Astrocyte of the cerebellum (primary cell): ENCODE measurements around the gene RFX4.

Experiments used
- DNase-seq: peaks from one replicate; pipeline ENCODE4 v3.0.0-alpha.2; 2011; ENCODE audit warnings: low read depth
- H3K4me3 ChIP-seq: 2 replicates; pipeline ENCODE4 v1.5.1; 2011; ENCODE audit warnings: mild to moderate bottlenecking, low read depth, low read length, moderate library complexity
- in situ Hi-C: cut with HindIII; loops from 2 replicates; pipeline ENCODE4 v1.10.0; 2017; ENCODE audit warnings: low sequenced_read_pairs
- TF ChIP-seq, protein P1 (sequence below): IDR thresholded peaks from 2 replicates; pipeline ENCODE4 v1.5.1; 2012; ENCODE audit warnings: low read length, low read depth, moderate library complexity, mild to moderate bottlenecking; ENCODE audit errors: missing control alignments

RFX4 gene

DNA sequence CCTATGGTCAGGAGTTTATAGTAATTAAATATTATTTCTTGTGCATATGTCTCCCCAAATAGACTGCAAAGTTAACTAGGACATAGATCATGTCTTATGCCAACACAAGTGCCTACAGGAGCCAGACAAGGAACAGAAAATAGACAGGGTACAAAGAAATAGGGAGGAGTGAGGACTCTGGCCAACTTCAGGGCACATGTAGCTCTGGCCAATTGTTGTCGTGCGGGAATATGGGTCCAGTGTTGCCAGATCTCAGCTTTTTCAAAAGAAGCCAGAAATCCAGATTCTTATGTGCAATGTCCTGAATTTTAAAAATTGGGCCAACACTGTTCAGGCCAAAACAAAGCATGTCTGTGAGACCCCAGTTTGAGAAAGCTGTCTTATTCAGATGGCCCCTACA, 68.7 kb downstream of the RFX4 start:
- no peak overlapping the region for H3K4me3 ChIP-seq
- in situ Hi-C loops: loop anchor here (5.0 kb wide), 1 partner anchor 36 kb away; no protein-coding TSS in a partner anchor
- TF ChIP-seq, protein P1, sequence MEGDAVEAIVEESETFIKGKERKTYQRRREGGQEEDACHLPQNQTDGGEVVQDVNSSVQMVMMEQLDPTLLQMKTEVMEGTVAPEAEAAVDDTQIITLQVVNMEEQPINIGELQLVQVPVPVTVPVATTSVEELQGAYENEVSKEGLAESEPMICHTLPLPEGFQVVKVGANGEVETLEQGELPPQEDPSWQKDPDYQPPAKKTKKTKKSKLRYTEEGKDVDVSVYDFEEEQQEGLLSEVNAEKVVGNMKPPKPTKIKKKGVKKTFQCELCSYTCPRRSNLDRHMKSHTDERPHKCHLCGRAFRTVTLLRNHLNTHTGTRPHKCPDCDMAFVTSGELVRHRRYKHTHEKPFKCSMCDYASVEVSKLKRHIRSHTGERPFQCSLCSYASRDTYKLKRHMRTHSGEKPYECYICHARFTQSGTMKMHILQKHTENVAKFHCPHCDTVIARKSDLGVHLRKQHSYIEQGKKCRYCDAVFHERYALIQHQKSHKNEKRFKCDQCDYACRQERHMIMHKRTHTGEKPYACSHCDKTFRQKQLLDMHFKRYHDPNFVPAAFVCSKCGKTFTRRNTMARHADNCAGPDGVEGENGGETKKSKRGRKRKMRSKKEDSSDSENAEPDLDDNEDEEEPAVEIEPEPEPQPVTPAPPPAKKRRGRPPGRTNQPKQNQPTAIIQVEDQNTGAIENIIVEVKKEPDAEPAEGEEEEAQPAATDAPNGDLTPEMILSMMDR: no peak

DNA sequence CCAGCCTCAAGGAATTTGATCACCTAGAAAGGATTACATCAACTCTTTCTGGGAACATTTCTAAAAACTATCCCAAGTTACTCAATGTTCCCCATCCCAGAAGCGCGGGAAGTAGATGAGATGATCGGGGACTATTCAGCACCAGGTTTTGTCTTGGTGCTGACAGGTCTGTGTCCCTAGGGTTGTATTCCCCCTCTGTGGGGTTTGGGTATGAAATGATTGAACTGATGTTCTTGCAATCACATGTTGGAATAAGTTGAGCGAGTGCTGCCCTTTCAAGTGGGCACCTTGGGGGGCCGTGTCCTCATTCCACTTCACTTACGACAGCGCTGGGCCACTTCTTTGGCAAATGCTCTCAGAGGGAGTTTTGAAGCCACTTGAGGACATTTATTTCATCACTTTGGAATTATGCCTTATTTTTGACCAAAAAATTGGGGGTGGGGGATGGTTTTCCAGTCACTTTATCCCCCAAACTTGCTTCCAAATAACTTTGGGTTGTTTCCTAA, 69.8 kb downstream of the RFX4 start:
- no peak for DNase-seq
- H3K4me3 ChIP-seq: no peak overlapping the region
- TF ChIP-seq, protein P1: no peak
- in situ Hi-C loops: loop anchor here (5.0 kb wide), 1 partner anchor 35 kb away; no protein-coding TSS in a partner anchor

More for the DNA sequence above, 68.7 kb downstream of the RFX4 start:
- no peak for DNase-seq

DNA sequence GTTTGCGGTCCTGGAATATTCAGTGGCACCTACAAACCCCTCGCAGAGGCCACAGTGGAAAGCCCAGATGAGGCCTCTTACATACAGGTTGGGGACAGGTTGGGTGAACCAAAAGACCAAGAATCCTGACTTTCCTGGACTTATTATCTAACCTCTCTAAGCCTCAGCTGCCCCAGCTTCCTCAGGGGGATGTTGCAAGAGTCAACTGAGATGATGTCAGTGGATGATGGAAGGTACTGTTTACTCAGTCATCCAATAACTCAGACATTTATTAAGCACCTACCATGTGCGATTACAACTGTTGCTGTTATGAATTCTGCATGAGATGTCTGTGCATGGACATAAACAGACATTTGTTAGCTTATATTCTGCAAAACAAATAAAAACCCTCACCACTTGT, 72.8 kb downstream of the RFX4 start:
- no peak overlapping the region for H3K4me3 ChIP-seq
- in situ Hi-C loops: no loop called here
- TF ChIP-seq, protein P1: no peak
- no peak for DNase-seq

DNA sequence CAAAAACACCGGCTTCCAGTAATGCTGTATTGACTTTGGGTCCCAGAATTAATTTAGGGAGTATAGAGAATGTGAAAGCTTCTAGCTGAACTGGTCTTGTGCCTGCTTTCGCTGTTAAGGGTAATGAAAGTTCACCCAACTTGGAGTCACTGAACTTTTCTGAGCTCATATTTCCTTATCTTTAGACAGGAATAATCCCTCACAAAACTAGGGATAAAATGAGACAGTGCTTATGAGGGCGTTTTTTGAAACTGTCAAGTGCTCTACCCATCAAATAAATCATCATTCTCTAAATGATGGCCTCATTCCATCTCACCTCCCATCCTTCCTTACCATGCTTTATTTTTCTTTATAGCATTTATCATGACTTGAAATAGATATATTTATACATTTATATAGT, 74.7 kb downstream of the RFX4 start:
- TF ChIP-seq, protein P1: no peak
- in situ Hi-C loops: no loop called here
- DNase-seq: no peak
- H3K4me3 ChIP-seq: no peak overlapping the region

DNA sequence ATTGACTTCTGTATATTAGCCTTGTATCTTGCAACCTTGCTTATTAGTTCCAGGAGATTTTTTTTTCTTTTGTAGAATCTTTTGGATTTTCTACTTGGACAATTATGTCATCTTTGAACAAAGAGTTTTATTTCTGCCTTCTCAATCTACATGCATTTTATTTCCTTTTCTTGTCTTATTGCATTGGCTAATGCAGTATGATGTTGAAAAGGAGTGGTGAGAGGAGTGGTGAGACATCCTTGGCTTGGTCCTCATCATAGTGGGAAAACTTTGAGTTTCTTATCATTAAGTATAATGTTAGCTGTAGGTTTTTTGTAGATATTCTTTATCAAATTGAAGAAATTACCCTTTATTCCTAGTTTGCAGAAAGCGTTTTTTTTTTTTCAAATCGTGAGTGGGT, 80.6 kb downstream of the RFX4 start:
- H3K4me3 ChIP-seq: no peak overlapping the region
- TF ChIP-seq, protein P1: no peak
- in situ Hi-C loops: no loop called here
- DNase-seq: no peak

DNA sequence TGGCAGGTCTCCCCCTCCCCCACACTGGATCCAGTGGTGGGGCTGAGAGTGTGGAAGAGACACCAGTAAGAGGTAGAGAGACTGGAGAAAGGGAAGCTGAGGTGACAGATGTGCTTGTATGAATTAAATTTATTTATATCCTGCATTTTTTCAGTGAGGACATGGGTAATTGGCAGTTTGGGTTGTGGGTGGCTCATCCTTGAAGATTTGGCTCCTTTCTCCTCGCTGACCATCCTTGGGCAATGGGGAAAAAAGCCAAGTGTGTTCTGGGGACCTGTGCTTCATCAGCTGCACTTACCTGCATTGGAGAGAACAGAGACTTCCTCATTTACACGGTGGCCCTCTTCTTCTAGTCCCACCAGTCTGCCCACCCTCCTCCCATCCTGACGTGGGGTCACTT, 86.4 kb downstream of the RFX4 start:
- no peak for DNase-seq
- TF ChIP-seq, protein P1: no peak
- H3K4me3 ChIP-seq: no peak overlapping the region
- in situ Hi-C loops: no loop called here

DNA sequence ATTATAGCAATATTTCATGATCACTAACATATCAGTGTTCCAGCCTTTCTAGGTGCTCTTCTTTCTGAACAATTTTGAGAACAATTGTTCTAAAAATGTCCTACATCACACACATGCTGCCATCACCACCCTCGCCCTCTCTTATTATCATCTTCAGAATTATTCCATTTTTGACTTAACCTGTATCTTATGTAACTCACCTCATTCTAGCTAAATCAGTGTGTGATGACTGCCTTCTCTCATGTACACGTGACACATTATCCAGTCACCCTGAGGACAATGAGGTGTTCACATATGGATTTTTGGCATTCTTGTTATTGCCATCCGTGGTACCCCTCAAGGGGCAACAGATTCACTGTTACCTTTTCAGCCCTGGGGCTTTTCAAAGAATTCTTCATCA, 87.3 kb downstream of the RFX4 start:
- DNase-seq: no peak
- TF ChIP-seq, protein P1: no peak
- in situ Hi-C loops: no loop called here
- no peak overlapping the region for H3K4me3 ChIP-seq
